ENCODE data around the gene NFATC3.
"Not testable (repeated sequence)": the region's sequence is repeated elsewhere in the genome, so short reads cannot be mapped to it uniquely, and the experiment has no call there.

NFATC3 gene

GRCh38 chr16:68089067-68089466 is 3.9 kb downstream of the NFATC3 start:
- in situ Hi-C loops (cut with MboI; ENCODE audit: low sequenced_read_pairs): no loop called here
- H3K4me3 ChIP-seq: no peak overlapping the region

GRCh38 chr16:68090130-68090529 is 5.0 kb downstream of the NFATC3 start:
- no peak overlapping the region for H3K4me3 ChIP-seq
- in situ Hi-C loops (cut with MboI; ENCODE audit: low sequenced_read_pairs): no loop called here
- H3K4me1 ChIP-seq: peaks cover 23% of the 10 kb centered on the region
- no peaks in the 10 kb centered on the region for H3K27me3 ChIP-seq (ENCODE audit: low read depth)
- 0 out of 2 replicates have a peak, but pooled peaks cover 3% of the 10 kb centered on the region for H3K36me3 ChIP-seq (replicated peaks)
- no peaks in the 10 kb centered on the region for H3K9me3 ChIP-seq
- no peak for DNase-seq (ENCODE audit: low spot score in 2 of 2)

More at GRCh38 chr16:68089067-68089466, 3.9 kb downstream of the NFATC3 start:
- Histone ChIP-seq H3K4me1 (peaks cover 31% of the 10 kb centered on the region), H3K36me3 (replicated peaks) (0 out of 2 replicates have a peak, but pooled peaks cover 3% of the 10 kb centered on the region), H3K27me3 (ENCODE audit: low read depth) (no peaks in the 10 kb centered on the region), H3K9me3 (no peaks in the 10 kb centered on the region)
- DNase-seq (ENCODE audit: low spot score in 2 of 2): no peak

- Histone ChIP-seq H3K4me1 (peaks cover 23% of the 10 kb centered on the region), H3K36me3 (replicated peaks) (0 out of 2 replicates have a peak, but pooled peaks cover under 1% of the 10 kb centered on the region), H3K4me3 (no peak overlapping the region), H3K9me3 (no peaks in the 10 kb centered on the region), H3K27me3 (ENCODE audit: low read depth) (no peaks in the 10 kb centered on the region)
- DNase-seq (ENCODE audit: low spot score in 2 of 2): no peak
- in situ Hi-C loops (cut with MboI; ENCODE audit: low sequenced_read_pairs): no loop called here
These were observed 5.4 kb downstream of the NFATC3 start for GRCh38 chr16:68090533-68090932.

- no peaks in the 10 kb centered on the region for H3K36me3 ChIP-seq (replicated peaks)
- no peaks in the 10 kb centered on the region for H3K9me3 ChIP-seq
- peaks cover 23% of the 10 kb centered on the region for H3K4me1 ChIP-seq
- DNase-seq (ENCODE audit: low spot score in 2 of 2): no peak
- H3K4me3 ChIP-seq: no peak overlapping the region
- in situ Hi-C loops (cut with MboI; ENCODE audit: low sequenced_read_pairs): no loop called here
- H3K27me3 ChIP-seq (ENCODE audit: low read depth): no peaks in the 10 kb centered on the region
These were observed 6.5 kb downstream of the NFATC3 start for GRCh38 chr16:68091380-68092261.

- in situ Hi-C loops (cut with MboI; ENCODE audit: low sequenced_read_pairs): not testable (repeated sequence)
These were observed 7.1 kb downstream of the NFATC3 start for GRCh38 chr16:68092275-68092674.

GRCh38 chr16:68093816-68094613 is 8.8 kb downstream of the NFATC3 start:
- H3K4me3 ChIP-seq: no peak overlapping the region
- no peaks in the 10 kb centered on the region for H3K9me3 ChIP-seq
- H3K27me3 ChIP-seq (ENCODE audit: low read depth): no peaks in the 10 kb centered on the region
- H3K36me3 ChIP-seq (replicated peaks): no peaks in the 10 kb centered on the region
- in situ Hi-C loops (cut with MboI; ENCODE audit: low sequenced_read_pairs): no loop called here
- peaks cover 13% of the 10 kb centered on the region for H3K4me1 ChIP-seq
- no peak for DNase-seq (ENCODE audit: low spot score in 2 of 2)

More at GRCh38 chr16:68092275-68092674, 7.1 kb downstream of the NFATC3 start:
- H3K4me1 ChIP-seq: peaks cover 23% of the 10 kb centered on the region
- not testable (repeated sequence) for H3K4me3 ChIP-seq; H3K27me3 ChIP-seq (ENCODE audit: low read depth); H3K9me3 ChIP-seq; H3K36me3 ChIP-seq (replicated peaks); DNase-seq (ENCODE audit: low spot score in 2 of 2)

- Histone ChIP-seq H3K27me3 (ENCODE audit: low read depth) (no peaks in the 10 kb centered on the region), H3K36me3 (replicated peaks) (no peaks in the 10 kb centered on the region), H3K4me3 (no peak overlapping the region), H3K9me3 (no peaks in the 10 kb centered on the region), H3K4me1 (peaks cover 8% of the 10 kb centered on the region)
- DNase-seq (ENCODE audit: low spot score in 2 of 2): no peak
- in situ Hi-C loops (cut with MboI; ENCODE audit: low sequenced_read_pairs): no loop called here
These were observed 9.4 kb downstream of the NFATC3 start for GRCh38 chr16:68094614-68094934.

- Histone ChIP-seq H3K27me3 (ENCODE audit: low read depth) (no peaks in the 10 kb centered on the region), H3K9me3 (no peaks in the 10 kb centered on the region), H3K4me1 (no peaks in the 10 kb centered on the region), H3K36me3 (replicated peaks) (no peaks in the 10 kb centered on the region), H3K4me3 (no peak overlapping the region)
- in situ Hi-C loops (cut with MboI; ENCODE audit: low sequenced_read_pairs): no loop called here
- no peak for DNase-seq (ENCODE audit: low spot score in 2 of 2)
These were observed 11.3 kb downstream of the NFATC3 start for GRCh38 chr16:68096491-68096890.

- Histone ChIP-seq H3K36me3 (replicated peaks) (no peaks in the 10 kb centered on the region), H3K4me1 (no peaks in the 10 kb centered on the region), H3K27me3 (ENCODE audit: low read depth) (no peaks in the 10 kb centered on the region), H3K4me3 (no peak overlapping the region), H3K9me3 (no peaks in the 10 kb centered on the region)
- in situ Hi-C loops (cut with MboI; ENCODE audit: low sequenced_read_pairs): no loop called here
- DNase-seq (ENCODE audit: low spot score in 2 of 2): no peak
These were observed 11.9 kb downstream of the NFATC3 start for GRCh38 chr16:68097088-68097487.

GRCh38 chr16:68097895-68098294 is 12.7 kb downstream of the NFATC3 start:
- in situ Hi-C loops (cut with MboI; ENCODE audit: low sequenced_read_pairs): no loop called here
- no peaks in the 10 kb centered on the region for H3K9me3 ChIP-seq
- no peaks in the 10 kb centered on the region for H3K36me3 ChIP-seq (replicated peaks)
- no peaks in the 10 kb centered on the region for H3K27me3 ChIP-seq (ENCODE audit: low read depth)
- no peak for DNase-seq (ENCODE audit: low spot score in 2 of 2)
- H3K4me3 ChIP-seq: no peak overlapping the region
- H3K4me1 ChIP-seq: no peaks in the 10 kb centered on the region

GRCh38 chr16:68100488-68100887 is 15.3 kb downstream of the NFATC3 start:
- in situ Hi-C loops (cut with MboI; ENCODE audit: low sequenced_read_pairs): no loop called here
- no peak for DNase-seq (ENCODE audit: low spot score in 2 of 2)
- no peaks in the 10 kb centered on the region; the same call in 1 of the 2 replicates for H3K36me3 ChIP-seq (replicated peaks)
- H3K4me1 ChIP-seq: no peaks in the 10 kb centered on the region
- no peaks in the 10 kb centered on the region; the same call in 1 of the 2 replicates for H3K9me3 ChIP-seq
- H3K4me3 ChIP-seq: no peak overlapping the region
- H3K27me3 ChIP-seq (ENCODE audit: low read depth): no peaks in the 10 kb centered on the region

GRCh38 chr16:68105611-68106010 is 20.4 kb downstream of the NFATC3 start:
- H3K36me3 ChIP-seq (replicated peaks): no peaks in the 10 kb centered on the region; the same call in 1 of the 2 replicates
- in situ Hi-C loops (cut with MboI; ENCODE audit: low sequenced_read_pairs): no loop called here
- peaks cover 11% of the 10 kb centered on the region for H3K9me3 ChIP-seq
- H3K27me3 ChIP-seq (ENCODE audit: low read depth): no peaks in the 10 kb centered on the region
- DNase-seq (ENCODE audit: low spot score in 2 of 2): no peak
- H3K4me1 ChIP-seq: no peaks in the 10 kb centered on the region
- H3K4me3 ChIP-seq: no peak overlapping the region

GRCh38 chr16:68107230-68107928 is 22.2 kb downstream of the NFATC3 start:
- H3K4me3 ChIP-seq; H3K4me1 ChIP-seq; H3K27me3 ChIP-seq (ENCODE audit: low read depth); DNase-seq (ENCODE audit: low spot score in 2 of 2); H3K36me3 ChIP-seq (replicated peaks); in situ Hi-C loops (cut with MboI; ENCODE audit: low sequenced_read_pairs): not testable (repeated sequence)
- peaks cover 17% of the 10 kb centered on the region for H3K9me3 ChIP-seq
